DOHH2 (cell line): ENCODE data around the gene HAP1.

Experiments
- H3F3A ChIP-seq: fragments of 200-600 bp; sonication (generic), shearing (Covaris generic); 2 replicates; pipeline ENCODE4 v1.6.0; 2016; ENCODE audit warnings: antibody characterized with exemption, mild to moderate bottlenecking; ENCODE audit not compliant: control insufficient read depth, insufficient read depth
- H3K27ac ChIP-seq: fragments of 200-600 bp; sonication (generic); 2 replicates; pipeline ENCODE4 v1.5.1; 2014; ENCODE audit warnings: low read depth, mild to moderate bottlenecking, low read length, moderate library complexity
- H3K27me3 ChIP-seq: fragments of 200-600 bp; sonication (generic); 2 replicates; pipeline ENCODE4 v1.6.1; 2014; ENCODE audit warnings: mild to moderate bottlenecking, low read length, mixed read lengths; ENCODE audit not compliant: control insufficient read depth
- H3K36me3 ChIP-seq: fragments of 200-600 bp; sonication (generic); 2 replicates; pipeline ENCODE4 v1.6.1; 2014; ENCODE audit warnings: mild to moderate bottlenecking, low read length, moderate library complexity, mixed read lengths; ENCODE audit not compliant: control insufficient read depth
- H3K4me1 ChIP-seq: fragments of 200-600 bp; sonication (generic); 2 replicates; pipeline ENCODE4 v1.6.1; 2014; ENCODE audit warnings: mild to moderate bottlenecking, low read length, mixed read lengths; ENCODE audit not compliant: control insufficient read depth
- H3K4me2 ChIP-seq: fragments of 200-600 bp; sonication (generic); 2 replicates; pipeline ENCODE4 v1.6.0; 2014; ENCODE audit warnings: mild to moderate bottlenecking, low read length, moderate library complexity
- H3K4me3 ChIP-seq: fragments of 200-600 bp; sonication (generic); 2 replicates; pipeline ENCODE4 v1.5.1; 2014; ENCODE audit warnings: mild to moderate bottlenecking, low read length, mixed read lengths
- H3K79me2 ChIP-seq: fragments of 200-600 bp; sonication (generic); 2 replicates; pipeline ENCODE4 v1.6.1; 2014; ENCODE audit warnings: mild to moderate bottlenecking, low read length, mixed read lengths; ENCODE audit not compliant: control insufficient read depth
- H3K9me2 ChIP-seq: fragments of 200-600 bp; sonication (generic); replicated peaks from 2 replicates; pipeline ENCODE4 v1.6.1; 2014; ENCODE audit warnings: mild to moderate bottlenecking, low read length, mixed read lengths; ENCODE audit not compliant: control insufficient read depth
- H3K9me3 ChIP-seq: fragments of 200-600 bp; sonication (generic); 2 replicates; pipeline ENCODE4 v1.6.1; 2014; ENCODE audit warnings: antibody characterized with exemption, low read length, mixed read lengths; ENCODE audit not compliant: control insufficient read depth, insufficient read depth
- H4K20me1 ChIP-seq: fragments of 200-600 bp; sonication (generic); 2 replicates; pipeline ENCODE4 v1.6.0; 2014; ENCODE audit warnings: low read depth, mild to moderate bottlenecking, antibody characterized with exemption, low read length, moderate library complexity; ENCODE audit not compliant: control insufficient read depth, insufficient read depth
- CTCF ChIP-seq: fragments of 200-600 bp; sonication (generic); IDR thresholded peaks from one replicate; pipeline ENCODE4 v1.5.1; 2014; ENCODE audit warnings: antibody characterized with exemption, mild to moderate bottlenecking, low read depth, low read length; ENCODE audit not compliant: poor library complexity, severe bottlenecking
- EZH2phosphoT487 ChIP-seq: fragments of 200-600 bp; sonication (generic); IDR thresholded peaks from 2 replicates; pipeline ENCODE4 v1.6.1; 2017; ENCODE audit warnings: borderline replicate concordance, mild to moderate bottlenecking, antibody characterized with exemption, low read length, moderate library complexity, mixed read lengths

Gene HAP1

GRCh38 chr17:41717408-41718286, 16.8 kb downstream of the HAP1 start:
- H3K36me3 ChIP-seq = no peaks in the 10 kb centered on the region
- no peak overlapping the region for H3K27ac ChIP-seq
- H4K20me1 ChIP-seq = no peaks in the 10 kb centered on the region
- no peak overlapping the region for H3K4me3 ChIP-seq
- TF ChIP-seq CTCF (no peak), EZH2phosphoT487 (no peak)
- H3K9me3 ChIP-seq = no peaks in the 10 kb centered on the region
- H3K79me2 ChIP-seq = no peaks in the 10 kb centered on the region
- no peaks in the 10 kb centered on the region for H3K9me2 ChIP-seq
- H3F3A ChIP-seq = no peaks in the 10 kb centered on the region
- H3K27me3 ChIP-seq = peaks cover 10% of the 10 kb centered on the region
- H3K4me1 ChIP-seq = no peaks in the 10 kb centered on the region
- no peak overlapping the region for H3K4me2 ChIP-seq

- Histone ChIP-seq H3F3A (no peaks in the 10 kb centered on the region), H3K79me2 (no peaks in the 10 kb centered on the region), H3K36me3 (no peaks in the 10 kb centered on the region), H3K27me3 (peaks cover 10% of the 10 kb centered on the region), H3K4me1 (no peaks in the 10 kb centered on the region), H3K9me3 (no peaks in the 10 kb centered on the region), H3K27ac (no peak within 1 kb of the TSS), H3K4me2 (no peak within 1 kb of the TSS), H3K9me2 (no peaks in the 10 kb centered on the region), H4K20me1 (no peaks in the 10 kb centered on the region), H3K4me3 (no peak within 1 kb of the TSS)
- TF ChIP-seq EZH2phosphoT487 = no peak
- TF ChIP-seq CTCF = no peak
These were observed 22.6 kb downstream of the HAP1 start, which contains the start of gene GAST for GRCh38 chr17:41711669-41712400. TSS of gene GAST (plus strand) at chr17:41712331. CDS start at chr17:41715437, 3,106 bp downstream.

GRCh38 chr17:41710472-41711090, 23.9 kb downstream of the HAP1 start:
- Histone ChIP-seq H3F3A (no peaks in the 10 kb centered on the region), H3K4me1 (no peaks in the 10 kb centered on the region), H3K4me3 (no peak overlapping the region), H3K79me2 (no peaks in the 10 kb centered on the region), H3K4me2 (no peak overlapping the region), H3K36me3 (no peaks in the 10 kb centered on the region), H3K27ac (no peak overlapping the region), H3K9me3 (no peaks in the 10 kb centered on the region), H4K20me1 (no peaks in the 10 kb centered on the region), H3K27me3 (peaks cover 6% of the 10 kb centered on the region), H3K9me2 (no peaks in the 10 kb centered on the region)
- TF ChIP-seq CTCF (no peak), EZH2phosphoT487 (no peak)
